GM21529 (cell line): ENCODE results near the gene PAQR4.
"Not testable (repeated sequence)": the region's sequence is repeated elsewhere in the genome, so short reads cannot be mapped to it uniquely, and the experiment has no call there.

Experiments
- ATAC-seq: cut with Tn5 transposase; IDR thresholded peaks from one replicate; pipeline ENCODE4 v1.9.1; 2021; ENCODE audit not compliant: unreplicated experiment

PAQR4 gene

GRCh38 chr16:2968738-2969544 lies at the start of gene PAQR4:
TSS of gene PAQR4 (plus strand) at chr16:2969348. CDS start at chr16:2969675, 327 bp downstream.
- ATAC-seq, result peak; percentile 66

GRCh38 chr16:2919511-2920255 lies 49.5 kb upstream of the PAQR4 start:
- ATAC-seq, result no peak

GRCh38 chr16:2923481-2923880 lies 45.7 kb upstream of the PAQR4 start:
- ATAC-seq, result no peak

- ATAC-seq, result no peak
Measured at GRCh38 chr16:2924901-2925755, 44.0 kb upstream of the PAQR4 start.

GRCh38 chr16:2925951-2926649 lies 43.0 kb upstream of the PAQR4 start:
- no peak for ATAC-seq

- no peak for ATAC-seq
Measured at GRCh38 chr16:2926650-2926999, 42.5 kb upstream of the PAQR4 start.

- no peak for ATAC-seq
Measured at GRCh38 chr16:2927010-2927646, 42.0 kb upstream of the PAQR4 start.

- ATAC-seq, result not testable (repeated sequence)
Measured at GRCh38 chr16:2928151-2928550, 41.0 kb upstream of the PAQR4 start.

- no peak for ATAC-seq
Measured at GRCh38 chr16:2928796-2929195, 40.4 kb upstream of the PAQR4 start.

- ATAC-seq, result no peak
Measured at GRCh38 chr16:2929693-2930092, 39.5 kb upstream of the PAQR4 start.

GRCh38 chr16:2930236-2930635 lies 38.9 kb upstream of the PAQR4 start:
- ATAC-seq, result no peak

- not testable (repeated sequence) for ATAC-seq
Measured at GRCh38 chr16:2931231-2931914, 37.8 kb upstream of the PAQR4 start.

GRCh38 chr16:2933136-2933535 lies 36.0 kb upstream of the PAQR4 start:
- ATAC-seq, result no peak

- no peak for ATAC-seq
Measured at GRCh38 chr16:2933701-2934100, 35.4 kb upstream of the PAQR4 start.

GRCh38 chr16:2934450-2934849 lies 34.7 kb upstream of the PAQR4 start:
- ATAC-seq, result no peak

- ATAC-seq, result no peak
Measured at GRCh38 chr16:2936436-2937011, 32.6 kb upstream of the PAQR4 start.

GRCh38 chr16:2937170-2937569 lies 32.0 kb upstream of the PAQR4 start:
- no peak for ATAC-seq

- no peak for ATAC-seq
Measured at GRCh38 chr16:2938206-2938605, 30.9 kb upstream of the PAQR4 start.

- ATAC-seq, result no peak
Measured at GRCh38 chr16:2939968-2940367, 29.2 kb upstream of the PAQR4 start.
